Neural crest cell (in vitro differentiated cells): ENCODE measurements around the gene SEPTIN7. TPM values are rescaled to one million over a fixed set of nuclear protein-coding genes. Genes with fewer than 3 reads are reported as not detected.

Source experiments
- DNase-seq: peaks from one replicate; pipeline ENCODE4 v3.0.0; 2021; ENCODE audit warnings: low read depth, mixed read lengths, low spot score
- H3K27ac Mint-ChIP-seq: one replicate; pipeline ENCODE4 v1.8.0; 2021; ENCODE audit warnings: mild to moderate bottlenecking, mixed read lengths; ENCODE audit not compliant: unreplicated experiment
- H3K27me3 Mint-ChIP-seq: 2 replicates; pipeline ENCODE4 v1.8.0; 2021; ENCODE audit warnings: low read depth, mild to moderate bottlenecking, mixed read lengths
- H3K36me3 Mint-ChIP-seq: 2 replicates; pipeline ENCODE4 v1.8.0; 2021; ENCODE audit warnings: low read depth, mild to moderate bottlenecking, mixed read lengths
- H3K4me1 Mint-ChIP-seq: 2 replicates; pipeline ENCODE4 v1.8.0; 2021; ENCODE audit warnings: mixed read lengths
- H3K4me3 Mint-ChIP-seq: one replicate; pipeline ENCODE4 v1.8.0; 2021; ENCODE audit warnings: mild to moderate bottlenecking, mixed read lengths
- H3K9me3 Mint-ChIP-seq: 2 replicates; pipeline ENCODE4 v1.8.0; 2021; ENCODE audit warnings: mixed read lengths
- total RNA-seq: library from RNA; stranded (reverse); gene quantifications from 2 replicates; pipeline ENCODE4 v1.2.1, GENCODE V29; 2021
- TF ChIP-seq, protein P1 (sequence below): fragments of 200-600 bp; sonication (generic); conservative IDR thresholded peaks from 2 replicates; pipeline ENCODE4 v1.5.0; 2021; ENCODE audit warnings: antibody characterized with exemption, mild to moderate bottlenecking

The SEPTIN7 gene
- total RNA-seq, 1 donor from 2014 or later: 210 TPM

GRCh38 chr7:35757574-35757973 is 43.3 kb upstream of the SEPTIN7 start:
- TF ChIP-seq, protein P1, sequence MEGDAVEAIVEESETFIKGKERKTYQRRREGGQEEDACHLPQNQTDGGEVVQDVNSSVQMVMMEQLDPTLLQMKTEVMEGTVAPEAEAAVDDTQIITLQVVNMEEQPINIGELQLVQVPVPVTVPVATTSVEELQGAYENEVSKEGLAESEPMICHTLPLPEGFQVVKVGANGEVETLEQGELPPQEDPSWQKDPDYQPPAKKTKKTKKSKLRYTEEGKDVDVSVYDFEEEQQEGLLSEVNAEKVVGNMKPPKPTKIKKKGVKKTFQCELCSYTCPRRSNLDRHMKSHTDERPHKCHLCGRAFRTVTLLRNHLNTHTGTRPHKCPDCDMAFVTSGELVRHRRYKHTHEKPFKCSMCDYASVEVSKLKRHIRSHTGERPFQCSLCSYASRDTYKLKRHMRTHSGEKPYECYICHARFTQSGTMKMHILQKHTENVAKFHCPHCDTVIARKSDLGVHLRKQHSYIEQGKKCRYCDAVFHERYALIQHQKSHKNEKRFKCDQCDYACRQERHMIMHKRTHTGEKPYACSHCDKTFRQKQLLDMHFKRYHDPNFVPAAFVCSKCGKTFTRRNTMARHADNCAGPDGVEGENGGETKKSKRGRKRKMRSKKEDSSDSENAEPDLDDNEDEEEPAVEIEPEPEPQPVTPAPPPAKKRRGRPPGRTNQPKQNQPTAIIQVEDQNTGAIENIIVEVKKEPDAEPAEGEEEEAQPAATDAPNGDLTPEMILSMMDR: no peak
- Mint-ChIP-seq H3K36me3 (no peaks in the 10 kb centered on the region), H3K4me3 (no peak overlapping the region), H3K4me1 (peaks cover 11% of the 10 kb centered on the region), H3K27ac (no peak overlapping the region), H3K27me3 (no peaks in the 10 kb centered on the region), H3K9me3 (no peaks in the 10 kb centered on the region)
- DNase-seq: no peak

DNA sequence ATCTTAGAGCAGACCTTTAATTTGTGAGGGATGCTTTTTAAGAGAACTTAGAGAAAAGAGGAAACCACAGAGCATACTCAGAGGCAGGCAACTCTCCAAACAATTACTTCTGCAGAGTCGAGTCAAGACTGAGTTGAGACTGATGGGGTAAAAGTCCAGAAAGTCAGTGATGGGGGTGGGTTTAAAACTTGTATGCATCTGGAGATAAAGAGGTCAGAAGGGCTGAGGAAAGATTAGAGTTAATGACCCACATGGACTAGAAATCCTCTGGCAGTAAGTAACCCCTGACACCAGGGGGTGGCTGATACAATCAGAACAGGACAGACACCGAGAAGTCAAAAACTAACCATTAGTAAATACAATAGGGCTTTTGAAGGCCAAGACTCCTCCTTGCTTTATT is 42.4 kb upstream of the SEPTIN7 start:
- TF ChIP-seq, protein P1: peak; percentile 45
- no peak for DNase-seq
- Mint-ChIP-seq H3K27me3 (no peaks in the 10 kb centered on the region), H3K4me1 (peaks cover 11% of the 10 kb centered on the region), H3K27ac (no peak overlapping the region), H3K4me3 (no peak overlapping the region), H3K36me3 (no peaks in the 10 kb centered on the region), H3K9me3 (no peaks in the 10 kb centered on the region)

- Mint-ChIP-seq H3K36me3 (no peaks in the 10 kb centered on the region), H3K4me1 (peaks cover 11% of the 10 kb centered on the region), H3K27me3 (no peaks in the 10 kb centered on the region), H3K9me3 (no peaks in the 10 kb centered on the region), H3K27ac (no peak overlapping the region), H3K4me3 (no peak overlapping the region)
- TF ChIP-seq, protein P1: no peak
- no peak for DNase-seq
Observed at GRCh38 chr7:35760143-35760745, 40.6 kb upstream of the SEPTIN7 start.

DNA sequence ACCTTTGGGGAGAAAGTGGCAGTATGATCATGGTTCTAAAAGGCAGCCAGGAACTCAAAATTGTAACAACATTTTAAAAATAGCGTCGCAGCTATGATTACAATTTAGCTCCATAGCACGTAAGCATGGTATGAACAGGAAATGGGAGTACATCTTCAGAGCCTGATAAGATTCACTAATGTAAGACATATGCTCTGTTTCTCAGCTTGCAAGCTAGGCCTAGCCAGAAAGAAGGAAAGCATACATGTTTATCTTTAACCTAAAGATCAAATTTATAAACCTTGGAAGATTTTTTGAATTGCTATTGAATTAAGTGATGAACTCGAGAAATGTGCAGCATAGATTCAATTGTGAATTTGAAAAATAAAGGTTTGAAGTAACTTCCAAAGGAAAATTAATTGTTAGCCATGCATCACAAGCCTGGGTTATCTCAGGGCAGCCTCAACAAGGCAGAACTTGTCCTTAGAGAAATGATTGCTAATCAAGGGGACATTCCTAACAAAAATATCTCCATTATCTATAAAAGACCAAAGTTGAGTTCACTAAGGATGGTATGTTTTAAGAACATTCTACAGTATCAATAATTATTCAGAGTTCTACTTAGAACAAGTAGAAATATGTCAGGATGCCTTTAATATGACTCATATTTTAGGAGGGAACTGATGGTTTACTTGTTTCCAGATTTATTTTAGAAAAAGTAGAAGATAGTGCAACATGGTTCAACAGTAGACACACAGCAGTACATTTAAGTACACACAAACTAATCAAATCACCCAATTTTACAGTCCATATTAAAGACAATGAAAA is 38.8 kb upstream of the SEPTIN7 start:
- no peak overlapping the region for H3K27ac Mint-ChIP-seq

DNA sequence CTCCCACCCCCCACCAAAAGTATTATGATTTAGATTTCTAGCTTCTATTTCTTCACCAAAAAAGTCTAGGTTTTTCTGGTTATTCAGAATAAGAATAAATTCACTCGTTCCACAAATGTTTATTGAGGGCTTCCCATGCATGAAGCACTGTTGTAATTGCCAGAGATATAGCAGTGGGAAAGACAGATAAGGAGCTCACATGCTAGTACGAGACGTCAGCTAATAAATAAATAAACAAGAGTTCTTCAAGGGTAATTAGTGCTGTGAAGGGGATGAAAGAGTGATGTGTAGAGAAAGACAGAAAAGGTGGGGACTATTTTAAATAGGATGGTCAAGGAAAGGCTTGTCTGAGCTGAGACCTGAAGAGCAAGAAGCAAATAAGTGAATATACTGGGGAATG is 38.1 kb upstream of the SEPTIN7 start:
- Mint-ChIP-seq H3K4me3 (no peak overlapping the region), H3K27me3 (no peaks in the 10 kb centered on the region), H3K9me3 (peaks cover 4% of the 10 kb centered on the region), H3K27ac (no peak overlapping the region), H3K4me1 (peaks cover 11% of the 10 kb centered on the region), H3K36me3 (no peaks in the 10 kb centered on the region)
- TF ChIP-seq, protein P1: no peak
- no peak for DNase-seq

More for the DNA sequence above, 38.8 kb upstream of the SEPTIN7 start:
- no peak for DNase-seq
- H3K9me3 Mint-ChIP-seq: no peaks in the 10 kb centered on the region
- H3K4me3 Mint-ChIP-seq: no peak overlapping the region
- no peaks in the 10 kb centered on the region for H3K27me3 Mint-ChIP-seq
- TF ChIP-seq, protein P1: no peak
- H3K36me3 Mint-ChIP-seq: no peaks in the 10 kb centered on the region
- H3K4me1 Mint-ChIP-seq: peaks cover 11% of the 10 kb centered on the region
